CD14-positive monocyte (primary cell): ENCODE results near the gene C11orf86. TPM values are rescaled to one million over a fixed set of nuclear protein-coding genes. Genes with fewer than 3 reads are reported as not detected.

Experiments
- DNase-seq, 3 donors: peaks; one replicate each; pipeline ENCODE4 v3.0.0-alpha.2; 2011 to 2022
- H2AFZ ChIP-seq: 2 replicates; pipeline ENCODE4 v1.6.0; 2012; ENCODE audit warnings: mild to moderate bottlenecking, low read depth, low read length, inconsistent platforms; ENCODE audit not compliant: insufficient read depth, poor library complexity, severe bottlenecking
- H3K27ac ChIP-seq, 2 donors: 1 replicate in 1 of 2; 2 replicates in 1 of 2; pipeline ENCODE4 v1.5.1; 2012 to 2013; ENCODE audit warnings: low read length in 2 of 2, control low read depth in 1 of 2, inconsistent platforms in 1 of 2, low read depth in 1 of 2, mild to moderate bottlenecking in 1 of 2
- H3K27me3 ChIP-seq, 2 donors: one replicate each; pipeline versions ENCODE4 v1.6.0 to v1.6.1; 2011 to 2013; ENCODE audit warnings: low read length in 2 of 2; ENCODE audit not compliant: control insufficient read depth in 2 of 2, insufficient read depth in 2 of 2
- H3K36me3 ChIP-seq, 2 donors: replicated peaks in 1 of 2; 1 replicate in 1 of 2; 2 replicates in 1 of 2; pipeline versions ENCODE4 v1.5.1 to v1.6.1; 2012 to 2013; ENCODE audit warnings: low read length in 2 of 2, control low read depth in 1 of 2, inconsistent platforms in 1 of 2, mild to moderate bottlenecking in 1 of 2; ENCODE audit not compliant: insufficient read depth in 2 of 2, control insufficient read depth in 1 of 2
- H3K4me1 ChIP-seq, 2 donors: 1 replicate in 1 of 2; 2 replicates in 1 of 2; pipeline versions ENCODE4 v1.5.1 to v1.6.1; 2012 to 2013; ENCODE audit warnings: low read length in 2 of 2, control low read depth in 1 of 2, inconsistent platforms in 1 of 2, mild to moderate bottlenecking in 1 of 2, moderate library complexity in 1 of 2; ENCODE audit not compliant: insufficient read depth in 2 of 2, control insufficient read depth in 1 of 2
- H3K4me2 ChIP-seq: replicated peaks from 2 replicates; pipeline ENCODE3; 2012; ENCODE audit warnings: low read length, moderate library complexity, mild to moderate bottlenecking; ENCODE audit not compliant: poor library complexity, severe bottlenecking; ENCODE audit errors: extremely low read depth
- H3K4me3 ChIP-seq, 3 experiments: fragments of 200-600 bp in 1 of 3; sonication (generic) in 1 of 3; replicated peaks in 1 of 3; 1 replicate in 2 of 3; 2 replicates in 1 of 3; pipeline ENCODE4 v1.5.1; 2011 to 2013; ENCODE audit warnings: low read length in 3 of 3, mild to moderate bottlenecking in 3 of 3, control low read depth in 2 of 3, low read depth in 2 of 3, inconsistent platforms in 1 of 3, moderate library complexity in 1 of 3
- H3K79me2 ChIP-seq: 2 replicates; pipeline ENCODE4 v1.6.0; 2012; ENCODE audit warnings: mild to moderate bottlenecking, control low read depth, inconsistent platforms, low read length, moderate library complexity; ENCODE audit not compliant: insufficient read depth
- H3K9ac ChIP-seq: 2 replicates; pipeline ENCODE4 v1.6.0; 2017; ENCODE audit warnings: low read length, mild to moderate bottlenecking; ENCODE audit not compliant: insufficient read depth, poor library complexity, severe bottlenecking
- H3K9me3 ChIP-seq, 2 donors: replicated peaks in 1 of 2; 1 replicate in 1 of 2; 2 replicates in 1 of 2; pipeline versions ENCODE4 v1.5.1 to v1.6.1; 2012 to 2013; ENCODE audit warnings: low read length in 2 of 2, control low read depth in 1 of 2; ENCODE audit not compliant: control insufficient read depth in 1 of 2, insufficient read depth in 1 of 2
- H4K20me1 ChIP-seq: 2 replicates; pipeline ENCODE4 v1.6.0; 2012; ENCODE audit warnings: mild to moderate bottlenecking, low read length, control low read depth, moderate library complexity; ENCODE audit not compliant: insufficient read depth
- H3K27ac Mint-ChIP-seq, 7 donors: one replicate each; pipeline ENCODE4 v1.8.0; 2020; ENCODE audit warnings: mild to moderate bottlenecking in 7 of 7, mixed read lengths in 7 of 7, moderate library complexity in 6 of 7, inconsistent platforms in 2 of 7
- H3K27me3 Mint-ChIP-seq, 3 donors: one replicate each; pipeline ENCODE4 v1.8.0; 2021 to 2022; ENCODE audit warnings: low read depth in 3 of 3, mild to moderate bottlenecking in 3 of 3, mixed read lengths in 3 of 3, moderate library complexity in 3 of 3, inconsistent platforms in 1 of 3
- H3K36me3 Mint-ChIP-seq, 2 donors: one replicate each; pipeline ENCODE4 v1.8.0; 2020; ENCODE audit warnings: mixed read lengths in 2 of 2, inconsistent platforms in 1 of 2, mild to moderate bottlenecking in 1 of 2
- H3K4me1 Mint-ChIP-seq: one replicate; pipeline ENCODE4 v1.8.0; 2020; ENCODE audit warnings: mild to moderate bottlenecking, mixed read lengths
- H3K4me3 Mint-ChIP-seq, 2 donors: one replicate each; pipeline ENCODE4 v1.8.0; 2020; ENCODE audit warnings: mild to moderate bottlenecking in 2 of 2, mixed read lengths in 2 of 2, moderate library complexity in 1 of 2
- H3K9me3 Mint-ChIP-seq, 7 donors: one replicate each; pipeline ENCODE4 v1.8.0; 2020 to 2022; ENCODE audit warnings: mixed read lengths in 7 of 7, mild to moderate bottlenecking in 6 of 7, moderate library complexity in 6 of 7, inconsistent platforms in 2 of 7
- CTCF ChIP-seq: fragments of 200-600 bp; IDR thresholded peaks from one replicate; pipeline ENCODE4 v1.8.0; 2022; ENCODE audit warnings: antibody characterized with exemption, mild to moderate bottlenecking
- WGBS: methylation state at CpG from one replicate; pipeline ENCODE4 v1.1.5; 2013; ENCODE audit warnings: missing lambda C conversion rate; ENCODE audit not compliant: insufficient coverage; 5-methylcytosine and 5-hydroxymethylcytosine counted together
- intact Hi-C, 2 donors: fragments of 100-400 bp; cut with micrococcal nuclease; formaldehyde crosslinking; loops; one replicate each; pipeline versions ENCODE4 v1.15.0 to v1.15.1; 2023
- polyA plus RNA-seq, 3 donors: library from polyadenylated mRNA; depleted of rRNA in 1 of 3; unstranded in 2 of 3; stranded (reverse) in 1 of 3; fragments of 300-500 nt in 2 of 3; fragments of >200 nt in 1 of 3; fragmentation: Illumina TruSeq in 2 of 3; gene quantifications; 1 replicate in 2 of 3; 2 replicates in 1 of 3; pipeline ENCODE4 v1.2.3, GENCODE V29; 2012 to 2021

C11orf86 gene
- polyA plus RNA-seq, 3 donors, result not detected

GRCh38 chr11:66971488-66971887, 3.6 kb upstream of the C11orf86 start:
- H3K4me1 ChIP-seq, result peaks cover 28 to 40% of the 10 kb centered on the region in 2 donors
- peak overlapping the region; percentile 61 for H2AFZ ChIP-seq
- H3K79me2 ChIP-seq, result no peaks in the 10 kb centered on the region
- intact Hi-C loops, result loop anchor here in 1 of 2 donors (10.0 kb wide), 1 partner anchor 277 kb away; no protein-coding TSS in a partner anchor
- peak overlapping the region; percentile 84 to 91 for H3K27ac ChIP-seq
- Mint-ChIP-seq H3K27me3 (peaks cover 9 to 17% (median 13%) of the 10 kb centered on the region in 3 donors), H3K36me3 (no peaks in the 10 kb centered on the region), H3K27ac (peak overlapping the region; percentile 94 to 99 (median 98)), H3K4me3 (peak overlapping the region in 1 of 2 donors; percentile 31), H3K9me3 (peaks cover 0 to 3% (median 1%) of the 10 kb centered on the region in 7 donors), H3K4me1 (peaks cover 35% of the 10 kb centered on the region)
- peak in 2 of 3 donors; percentile 10 to 28 for DNase-seq
- TF ChIP-seq CTCF, result no peak
- no peaks in the 10 kb centered on the region for H4K20me1 ChIP-seq
- H3K4me2 ChIP-seq, result peak overlapping the region; percentile 17
- no peaks in the 10 kb centered on the region for H3K9me3 ChIP-seq
- no peaks in the 10 kb centered on the region for H3K36me3 ChIP-seq
- H3K9ac ChIP-seq, result peak overlapping the region; percentile 58
- H3K27me3 ChIP-seq, result no peaks in the 10 kb centered on the region
- no CpG with 5 or more reads among the region's 2 CpGs for WGBS
- no peak overlapping the region for H3K4me3 ChIP-seq

GRCh38 chr11:66973956-66974580, 1.0 kb upstream of the C11orf86 start:
- peak in 1 of 3 donors; percentile 23 for DNase-seq
- Histone ChIP-seq H3K9me3 (peaks cover 4 to 21% of the 10 kb centered on the region in 2 donors), H2AFZ (no peak overlapping the region), H3K27me3 (no peaks in the 10 kb centered on the region), H3K4me2 (no peak overlapping the region), H3K27ac (no peak overlapping the region), H4K20me1 (no peaks in the 10 kb centered on the region), H3K9ac (no peak overlapping the region), H3K4me3 (no peak overlapping the region), H3K4me1 (peaks cover 25 to 29% of the 10 kb centered on the region in 2 donors), H3K79me2 (no peaks in the 10 kb centered on the region), H3K36me3 (no peaks in the 10 kb centered on the region)
- Mint-ChIP-seq H3K27ac (peak overlapping the region in 5 of 7 donors; percentile 18 to 49 (median 34)), H3K4me1 (peaks cover 26% of the 10 kb centered on the region), H3K9me3 (peaks cover 5 to 19% (median 10%) of the 10 kb centered on the region in 7 donors), H3K36me3 (no peaks in the 10 kb centered on the region), H3K4me3 (no peak overlapping the region), H3K27me3 (peaks cover 8 to 16% (median 14%) of the 10 kb centered on the region in 3 donors)
- intact Hi-C loops, result loop anchor here in 1 of 2 donors (10.0 kb wide), 1 partner anchor 279 kb away; no protein-coding TSS in a partner anchor
- WGBS, result 96% methylated on average over 4 of the region's 8 CpGs
- TF ChIP-seq CTCF, result no peak
